ENCODE results near the gene UBTD1. TPM values are rescaled to one million over a fixed set of nuclear protein-coding genes. Genes with fewer than 3 reads are reported as not detected.

Gene UBTD1
- polyA plus RNA-seq, 1 donor from 2014 or later, result 3.3 TPM

GRCh38 chr10:97549587-97550322, 51.0 kb downstream of the UBTD1 start:
- H3K4me2 ChIP-seq (ENCODE audit: low read length), result no peak overlapping the region
- no peaks in the 10 kb centered on the region for H3K27me3 ChIP-seq (ENCODE audit: insufficient read depth, low read depth, low read length)
- H3K4me3 ChIP-seq (ENCODE audit: low read length), result no peak overlapping the region
- no peak overlapping the region for H3K27ac ChIP-seq (ENCODE audit: low read length)
- no peak overlapping the region for H3K9ac ChIP-seq (ENCODE audit: low read length)
- H3K36me3 ChIP-seq (ENCODE audit: insufficient read depth, low read length), result no peaks in the 10 kb centered on the region
- no peaks in the 10 kb centered on the region for H3F3A ChIP-seq (ENCODE audit: insufficient read depth, low read length, poor library complexity, severe bottlenecking)
- H2AFZ ChIP-seq (ENCODE audit: low read depth, low read length), result no peak overlapping the region
- H3K9me2 ChIP-seq (ENCODE audit: insufficient read depth, low read length), result no peaks in the 10 kb centered on the region
- H3K79me2 ChIP-seq (replicated peaks; ENCODE audit: insufficient read depth, low read length), result no peaks in the 10 kb centered on the region
- no peaks in the 10 kb centered on the region for H3K9me3 ChIP-seq (ENCODE audit: low read length)
- no peaks in the 10 kb centered on the region for H4K20me1 ChIP-seq (ENCODE audit: insufficient read depth)
- TF ChIP-seq TAF1 (IDR thresholded peaks at IDR 0.05; ENCODE audit: low read depth) (no peak), REST (IDR thresholded peaks at IDR 0.05; ENCODE audit: borderline replicate concordance) (no peak), RAD21 (conservative IDR thresholded peaks at IDR 0.05) (no peak), MXI1 (conservative IDR thresholded peaks at IDR 0.05; ENCODE audit: poor library complexity, severe bottlenecking) (no peak), EP300 (conservative IDR thresholded peaks at IDR 0.05; ENCODE audit: poor library complexity, severe bottlenecking) (no peak), POLR2AphosphoS5 (IDR thresholded peaks at IDR 0.05) (no peak), EZH2 (IDR thresholded peaks at IDR 0.05; ENCODE audit: borderline replicate concordance, insufficient read depth, low read length, poor library complexity, severe bottlenecking) (no peak), SMC3 (conservative IDR thresholded peaks at IDR 0.05; ENCODE audit: poor library complexity) (no peak)
- TF ChIP-seq, protein P1, sequence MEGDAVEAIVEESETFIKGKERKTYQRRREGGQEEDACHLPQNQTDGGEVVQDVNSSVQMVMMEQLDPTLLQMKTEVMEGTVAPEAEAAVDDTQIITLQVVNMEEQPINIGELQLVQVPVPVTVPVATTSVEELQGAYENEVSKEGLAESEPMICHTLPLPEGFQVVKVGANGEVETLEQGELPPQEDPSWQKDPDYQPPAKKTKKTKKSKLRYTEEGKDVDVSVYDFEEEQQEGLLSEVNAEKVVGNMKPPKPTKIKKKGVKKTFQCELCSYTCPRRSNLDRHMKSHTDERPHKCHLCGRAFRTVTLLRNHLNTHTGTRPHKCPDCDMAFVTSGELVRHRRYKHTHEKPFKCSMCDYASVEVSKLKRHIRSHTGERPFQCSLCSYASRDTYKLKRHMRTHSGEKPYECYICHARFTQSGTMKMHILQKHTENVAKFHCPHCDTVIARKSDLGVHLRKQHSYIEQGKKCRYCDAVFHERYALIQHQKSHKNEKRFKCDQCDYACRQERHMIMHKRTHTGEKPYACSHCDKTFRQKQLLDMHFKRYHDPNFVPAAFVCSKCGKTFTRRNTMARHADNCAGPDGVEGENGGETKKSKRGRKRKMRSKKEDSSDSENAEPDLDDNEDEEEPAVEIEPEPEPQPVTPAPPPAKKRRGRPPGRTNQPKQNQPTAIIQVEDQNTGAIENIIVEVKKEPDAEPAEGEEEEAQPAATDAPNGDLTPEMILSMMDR (IDR thresholded peaks at IDR 0.05; ENCODE audit: poor library complexity, severe bottlenecking), result no peak

DNA sequence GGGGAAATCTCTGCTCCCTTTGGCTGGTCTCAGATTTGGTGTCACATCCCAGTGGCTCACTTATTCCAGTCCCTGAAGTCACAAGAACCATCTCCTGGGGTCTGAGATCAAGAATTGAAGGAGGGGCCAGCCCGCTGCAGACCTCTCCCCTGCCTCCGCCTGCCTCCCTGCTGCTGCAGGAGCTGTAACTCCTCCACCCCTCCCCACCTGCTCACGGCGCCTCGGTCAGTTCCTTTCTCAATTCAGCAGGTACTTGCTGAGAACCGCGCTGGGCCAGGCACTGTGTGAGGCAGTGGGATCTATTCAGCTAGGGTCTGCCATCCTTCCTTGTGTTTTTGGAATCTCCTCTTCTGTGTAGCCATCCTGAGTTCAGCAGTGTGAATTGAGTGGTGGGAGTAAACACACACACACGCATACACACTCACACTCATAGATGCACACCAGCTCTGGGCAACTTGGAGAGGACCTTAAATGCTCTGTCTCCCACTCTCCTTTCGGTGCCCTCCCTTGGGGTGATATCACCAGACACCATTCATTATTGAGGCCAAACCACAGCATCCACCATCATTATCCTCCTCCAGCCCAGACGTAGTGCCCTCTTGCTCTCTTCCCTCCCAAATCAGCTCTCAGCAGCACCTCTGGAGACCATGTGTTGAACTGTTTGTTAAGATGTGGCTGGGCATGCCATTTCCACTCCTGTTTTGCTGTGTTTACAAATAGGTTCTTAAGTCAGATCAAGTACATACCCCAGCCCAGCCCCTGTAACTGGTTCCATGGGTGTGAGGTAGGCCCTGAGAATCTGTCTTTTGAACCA, 51.8 kb downstream of the UBTD1 start:
- Histone ChIP-seq H3K9me3 (ENCODE audit: low read length) (no peaks in the 10 kb centered on the region), H3K9ac (ENCODE audit: low read length) (no peak overlapping the region), H3K4me3 (ENCODE audit: low read length) (no peak overlapping the region), H3K4me2 (ENCODE audit: low read length) (no peak overlapping the region), H3K9me2 (ENCODE audit: insufficient read depth, low read length) (no peaks in the 10 kb centered on the region), H3K36me3 (ENCODE audit: insufficient read depth, low read length) (no peaks in the 10 kb centered on the region), H2AFZ (ENCODE audit: low read depth, low read length) (no peak overlapping the region), H3F3A (ENCODE audit: insufficient read depth, low read length, poor library complexity, severe bottlenecking) (no peaks in the 10 kb centered on the region), H4K20me1 (ENCODE audit: insufficient read depth) (no peaks in the 10 kb centered on the region), H3K79me2 (replicated peaks; ENCODE audit: insufficient read depth, low read length) (no peaks in the 10 kb centered on the region), H3K27me3 (ENCODE audit: insufficient read depth, low read depth, low read length) (no peaks in the 10 kb centered on the region), H3K27ac (ENCODE audit: low read length) (no peak overlapping the region)
- TF ChIP-seq EZH2 (IDR thresholded peaks at IDR 0.05; ENCODE audit: borderline replicate concordance, insufficient read depth, low read length, poor library complexity, severe bottlenecking) (no peak), TAF1 (IDR thresholded peaks at IDR 0.05; ENCODE audit: low read depth) (no peak), POLR2AphosphoS5 (IDR thresholded peaks at IDR 0.05) (no peak)
- TF ChIP-seq, protein P1 (IDR thresholded peaks at IDR 0.05; ENCODE audit: poor library complexity, severe bottlenecking), result no peak

Data from neural cell (in vitro differentiated cells).